HG03097 (cell line): ENCODE results near the gene BCKDHA.
"Not testable (repeated sequence)": the region's sequence is repeated elsewhere in the genome, so short reads cannot be mapped to it uniquely, and the experiment has no call there.

ENCODE experiments used
- ATAC-seq: cut with Tn5 transposase; IDR thresholded peaks from one replicate; pipeline ENCODE4 v1.9.1; 2021; ENCODE audit not compliant: unreplicated experiment, low FRiP score

BCKDHA gene

GRCh38 chr19:41364524-41365391 is 32.9 kb upstream of the BCKDHA start:
- ATAC-seq, result no peak

GRCh38 chr19:41366089-41366488 is 31.5 kb upstream of the BCKDHA start:
- ATAC-seq, result no peak

GRCh38 chr19:41367848-41368301 is 29.7 kb upstream of the BCKDHA start:
- no peak for ATAC-seq

GRCh38 chr19:41369769-41370168 is 27.8 kb upstream of the BCKDHA start:
- no peak for ATAC-seq

GRCh38 chr19:41371119-41371518 is 26.5 kb upstream of the BCKDHA start:
- ATAC-seq, result not testable (repeated sequence)

- ATAC-seq, result no peak
These were observed 26.1 kb upstream of the BCKDHA start for GRCh38 chr19:41371541-41371940.

GRCh38 chr19:41372501-41372900 is 25.1 kb upstream of the BCKDHA start:
- no peak for ATAC-seq

- no peak for ATAC-seq
These were observed 23.6 kb upstream of the BCKDHA start for GRCh38 chr19:41373993-41374392.

- ATAC-seq, result no peak
These were observed 21.2 kb upstream of the BCKDHA start, which contains the start of gene TMEM91 for GRCh38 chr19:41376241-41376997. Gene TMEM91 (plus strand): TSS chr19:41376533. CDS start chr19:41378310, 1,777 bp downstream.

- ATAC-seq, result no peak
These were observed 20.6 kb upstream of the BCKDHA start for GRCh38 chr19:41376998-41377365.

GRCh38 chr19:41377977-41378709 is 19.5 kb upstream of the BCKDHA start:
- no peak for ATAC-seq

- not testable (repeated sequence) for ATAC-seq
These were observed 16.1 kb upstream of the BCKDHA start for GRCh38 chr19:41381536-41381935.

GRCh38 chr19:41384351-41384750 is 13.3 kb upstream of the BCKDHA start:
- no peak for ATAC-seq

- no peak for ATAC-seq
These were observed 11.2 kb upstream of the BCKDHA start for GRCh38 chr19:41386442-41386841.

GRCh38 chr19:41391618-41392017 is 6.0 kb upstream of the BCKDHA start:
- ATAC-seq, result no peak

GRCh38 chr19:41392775-41393174 is 4.8 kb upstream of the BCKDHA start:
- no peak for ATAC-seq

GRCh38 chr19:41395355-41395754 is 2.3 kb upstream of the BCKDHA start:
- no peak for ATAC-seq

GRCh38 chr19:41398050-41398418 is 416 bp downstream of the BCKDHA start:
- no peak for ATAC-seq

GRCh38 chr19:41398598-41398997 is 980 bp downstream of the BCKDHA start:
- ATAC-seq, result no peak

- ATAC-seq, result no peak
These were observed 1.5 kb downstream of the BCKDHA start for GRCh38 chr19:41399091-41399490.

- no peak for ATAC-seq
These were observed 1.9 kb downstream of the BCKDHA start for GRCh38 chr19:41399525-41399924.
